Measurements from ENCODE around the gene APC2.
"Not testable (repeated sequence)": the region's sequence is repeated elsewhere in the genome, so short reads cannot be mapped to it uniquely, and the experiment has no call there.

Gene APC2

GRCh38 chr19:1472231-1473084, 22.5 kb downstream of the APC2 start:
- ChIA-PET CTCF (interaction anchor here (1.0 to 1.3 kb wide), 4 partner anchors 27 to 354 kb away, joined by 3 to 4 read pairs (median 4); no protein-coding TSS in a partner anchor), POLR2A (interaction anchor here (0.6 kb wide), 1 partner anchor 9 kb away, joined by 3 read pairs; no protein-coding TSS in a partner anchor)
- no peak for DNase-seq (ENCODE audit: extremely low spot score)
- TF ChIP-seq, protein P1, sequence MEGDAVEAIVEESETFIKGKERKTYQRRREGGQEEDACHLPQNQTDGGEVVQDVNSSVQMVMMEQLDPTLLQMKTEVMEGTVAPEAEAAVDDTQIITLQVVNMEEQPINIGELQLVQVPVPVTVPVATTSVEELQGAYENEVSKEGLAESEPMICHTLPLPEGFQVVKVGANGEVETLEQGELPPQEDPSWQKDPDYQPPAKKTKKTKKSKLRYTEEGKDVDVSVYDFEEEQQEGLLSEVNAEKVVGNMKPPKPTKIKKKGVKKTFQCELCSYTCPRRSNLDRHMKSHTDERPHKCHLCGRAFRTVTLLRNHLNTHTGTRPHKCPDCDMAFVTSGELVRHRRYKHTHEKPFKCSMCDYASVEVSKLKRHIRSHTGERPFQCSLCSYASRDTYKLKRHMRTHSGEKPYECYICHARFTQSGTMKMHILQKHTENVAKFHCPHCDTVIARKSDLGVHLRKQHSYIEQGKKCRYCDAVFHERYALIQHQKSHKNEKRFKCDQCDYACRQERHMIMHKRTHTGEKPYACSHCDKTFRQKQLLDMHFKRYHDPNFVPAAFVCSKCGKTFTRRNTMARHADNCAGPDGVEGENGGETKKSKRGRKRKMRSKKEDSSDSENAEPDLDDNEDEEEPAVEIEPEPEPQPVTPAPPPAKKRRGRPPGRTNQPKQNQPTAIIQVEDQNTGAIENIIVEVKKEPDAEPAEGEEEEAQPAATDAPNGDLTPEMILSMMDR (IDR thresholded peaks at IDR 0.05; ENCODE audit: control extremely low read depth, extremely low read depth, low read depth, missing control alignments), result no peak

GRCh38 chr19:1473085-1473851, 23.3 kb downstream of the APC2 start:
- DNase-seq (ENCODE audit: extremely low spot score), result no peak
- ChIA-PET POLR2A (interaction anchor here (0.5 kb wide), 1 partner anchor 10 kb away, joined by 5 read pairs; no protein-coding TSS in a partner anchor), CTCF (interaction anchor here (1.3 kb wide), 3 partner anchors 28 to 353 kb away, joined by 3 to 4 read pairs (median 4); no protein-coding TSS in a partner anchor)
- TF ChIP-seq, protein P1 (IDR thresholded peaks at IDR 0.05; ENCODE audit: control extremely low read depth, extremely low read depth, low read depth, missing control alignments), result no peak

DNA sequence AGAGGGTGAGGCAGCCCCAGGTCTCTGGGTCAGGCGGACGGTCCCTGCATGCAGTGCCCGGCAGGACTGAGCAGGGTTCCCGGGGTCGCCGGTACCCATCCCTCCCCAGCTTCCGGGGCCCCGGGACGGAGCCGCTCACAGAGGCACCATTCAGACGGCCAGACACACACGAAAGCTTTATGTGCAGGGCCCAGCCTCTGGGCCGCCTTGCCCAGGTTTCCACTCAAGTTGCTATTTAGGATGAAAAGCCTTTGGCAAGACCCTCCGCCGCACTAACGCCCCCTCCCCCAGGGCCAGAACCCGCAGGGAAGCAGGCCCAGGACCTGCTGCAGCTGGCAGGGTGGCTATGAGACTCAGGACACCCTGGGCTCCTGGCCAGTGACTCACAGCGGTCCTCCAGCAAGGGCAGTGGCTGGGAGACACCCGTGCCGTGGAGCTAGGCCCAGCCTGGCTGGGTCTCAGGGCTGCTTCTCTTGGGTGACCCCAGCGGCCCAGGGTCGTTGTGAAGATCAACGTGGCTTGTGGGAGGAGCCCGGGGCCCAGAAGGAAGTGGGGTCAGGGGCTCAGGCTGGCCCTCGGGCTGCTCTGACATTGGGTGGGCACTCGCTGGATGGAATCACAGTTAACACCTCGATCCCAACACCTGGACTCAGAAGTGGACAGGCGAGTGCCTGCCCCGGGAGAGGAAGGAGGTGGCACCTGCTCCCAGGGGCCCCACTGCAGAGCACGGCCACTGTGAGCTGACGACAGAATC, 24.3 kb downstream of the APC2 start:
- DNase-seq (ENCODE audit: extremely low spot score), result no peak
- ChIA-PET CTCF (interaction anchor here (1.3 kb wide), 2 partner anchors 29 to 352 kb away, joined by 3 to 4 read pairs; no protein-coding TSS in a partner anchor), POLR2A (interaction anchor here (0.5 kb wide), 1 partner anchor 11 kb away, joined by 5 read pairs; no protein-coding TSS in a partner anchor)
- TF ChIP-seq, protein P1 (IDR thresholded peaks at IDR 0.05; ENCODE audit: control extremely low read depth, extremely low read depth, low read depth, missing control alignments), result no peak

GRCh38 chr19:1474765-1475351, 24.9 kb downstream of the APC2 start:
- no peak for DNase-seq (ENCODE audit: extremely low spot score)
- CTCF ChIA-PET, result interaction anchor here (1.1 kb wide), 1 partner anchor 196 kb away, joined by 4 read pairs; no protein-coding TSS in a partner anchor
- POLR2A ChIA-PET, result interaction anchor here (1.1 kb wide), 1 partner anchor 32 kb away, joined by 7 read pairs; no protein-coding TSS in a partner anchor
- TF ChIP-seq, protein P1 (IDR thresholded peaks at IDR 0.05; ENCODE audit: control extremely low read depth, extremely low read depth, low read depth, missing control alignments), result no peak

- POLR2A ChIA-PET, result interaction anchor here (1.1 kb wide), 1 partner anchor 33 kb away, joined by 7 read pairs; no protein-coding TSS in a partner anchor
Observed at GRCh38 chr19:1475751-1476437, 26.0 kb downstream of the APC2 start.

GRCh38 chr19:1477056-1477455, 27.1 kb downstream of the APC2 start:
- CTCF ChIA-PET, result interaction anchor here (1.2 to 1.3 kb wide), 2 partner anchors 19 to 32 kb away, joined by 3 read pairs; no protein-coding TSS in a partner anchor
- POLR2A ChIA-PET, result not testable (repeated sequence)

More at GRCh38 chr19:1475751-1476437, 26.0 kb downstream of the APC2 start:
- TF ChIP-seq, protein P1 (IDR thresholded peaks at IDR 0.05; ENCODE audit: control extremely low read depth, extremely low read depth, low read depth, missing control alignments), result no peak
- CTCF ChIA-PET, result interaction anchor here (1.1 kb wide), 1 partner anchor 197 kb away, joined by 4 read pairs; no protein-coding TSS in a partner anchor
- no peak for DNase-seq (ENCODE audit: extremely low spot score)

More at GRCh38 chr19:1477056-1477455, 27.1 kb downstream of the APC2 start:
- not testable (repeated sequence) for DNase-seq (ENCODE audit: extremely low spot score)

Data from GM10248 (cell line).